Thyroid gland (tissue), 4 donors: Measurements from ENCODE around the gene STAU1. TPM values are rescaled to one million over a fixed set of nuclear protein-coding genes. Genes with fewer than 3 reads are reported as not detected.
"Not testable (repeated sequence)": the region's sequence is repeated elsewhere in the genome, so short reads cannot be mapped to it uniquely, and the experiment has no call there.

Experiments used
- DNase-seq, 2 donors: peaks; one replicate each; pipeline ENCODE4 v3.0.0-alpha.2; 2019
- H3K27ac ChIP-seq, 3 donors: fragments of 200-600 bp; sonication (generic); 1 replicate in 2 of 3; 2 replicates in 1 of 3; pipeline ENCODE4 v1.5.1; 2016 to 2019; ENCODE audit warnings: mild to moderate bottlenecking in 1 of 3, moderate library complexity in 1 of 3
- H3K27me3 ChIP-seq: fragments of 200-600 bp; sonication (generic); one replicate; pipeline ENCODE4 v1.5.1; 2019
- H3K36me3 ChIP-seq, 2 donors: fragments of 200-600 bp; sonication (generic); one replicate each; pipeline ENCODE4 v1.5.1; 2016 to 2019
- H3K4me1 ChIP-seq, 2 donors: fragments of 200-600 bp; sonication (generic); one replicate each; pipeline ENCODE4 v1.5.1; 2017 to 2019
- H3K4me3 ChIP-seq, 3 donors: fragments of 200-600 bp; sonication (generic); replicated peaks in 1 of 3; 1 replicate in 2 of 3; 2 replicates in 1 of 3; pipeline ENCODE4 v1.5.1; 2016; ENCODE audit warnings: mild to moderate bottlenecking in 1 of 3
- H3K9me3 ChIP-seq: fragments of 200-600 bp; sonication (generic); one replicate; pipeline ENCODE4 v1.5.1; 2017
- CTCF ChIP-seq, 6 experiments: fragments of 200-600 bp in 3 of 6; fragments of 450-650 bp in 3 of 6; sonication (generic) in 3 of 6; IDR thresholded peaks; one replicate each; pipeline ENCODE4 v1.5.1; 2016 to 2019; ENCODE audit warnings: antibody characterized with exemption in 6 of 6, mild to moderate bottlenecking in 2 of 6, inconsistent platforms in 1 of 6, moderate library complexity in 1 of 6
- POLR2A ChIP-seq, 2 donors: fragments of 450-650 bp; IDR thresholded peaks; one replicate each; pipeline ENCODE4 v1.6.1; 2017; ENCODE audit warnings: antibody characterized with exemption in 2 of 2, mild to moderate bottlenecking in 2 of 2, moderate library complexity in 1 of 2
- WGBS, 2 donors: methylation state at CpG; one replicate each; pipeline ENCODE4 v1.1.5; 2017; 5-methylcytosine and 5-hydroxymethylcytosine counted together
- intact Hi-C: fragments of 100-400 bp; cut with DNase I; formaldehyde crosslinking; loops from one replicate; pipeline ENCODE4 v1.15.1; 2023
- total RNA-seq, 4 donors: library from RNA; depleted of rRNA; stranded (reverse); fragments of >200 nt; gene quantifications; one replicate each; pipeline ENCODE4 v1.2.3, GENCODE V29; 2016

Gene STAU1
- total RNA-seq, 4 donors from 2014 or later = 154 to 231 (median 167) TPM

DNA sequence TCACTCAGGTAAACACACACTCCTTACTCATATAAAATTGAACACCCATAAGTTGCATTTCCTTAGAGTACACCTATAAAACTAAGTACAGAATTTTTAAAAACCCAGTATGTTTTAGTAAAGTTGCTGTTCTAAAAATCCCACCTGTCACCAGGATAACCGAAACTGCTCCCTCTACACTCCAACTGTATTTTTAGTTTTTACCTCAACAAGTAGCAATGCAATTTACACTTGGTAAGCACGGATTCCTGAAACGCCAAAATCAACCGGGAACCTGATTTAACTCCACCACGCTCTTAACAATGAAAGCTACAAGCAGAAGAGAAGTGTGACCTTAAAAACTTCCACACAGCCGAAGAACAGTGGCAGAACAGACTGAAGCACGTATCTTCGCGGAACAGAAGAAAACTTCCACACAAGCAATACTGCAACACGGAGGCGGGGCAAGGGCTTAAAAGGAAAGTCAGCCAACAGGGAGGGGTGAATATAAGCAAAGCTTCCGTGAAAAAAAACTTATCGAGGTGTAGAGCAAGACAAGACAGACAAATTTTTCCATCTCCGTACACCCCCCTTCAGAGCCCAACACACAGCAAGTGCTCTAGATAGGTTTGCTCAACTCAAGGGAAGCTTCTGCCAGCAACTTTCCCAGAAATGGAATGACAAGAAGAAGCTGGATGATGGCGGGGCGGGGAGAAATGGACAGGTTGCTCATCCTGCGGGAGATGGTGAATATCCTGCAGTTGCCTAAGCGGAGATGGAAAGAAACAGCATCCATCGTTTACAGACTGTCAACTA is 1.4 kb downstream of the STAU1 start:
- 1% methylated on average over 19 of the region's 19 CpGs for WGBS, 2 donors
- intact Hi-C loops = loop anchor here (5.0 kb wide), 2 partner anchors 54 to 91 kb away; partner anchors contain the start of gene ZNFX1
- peaks cover 40 to 43% of the 10 kb centered on the region in 2 donors for H3K4me1 ChIP-seq

DNA sequence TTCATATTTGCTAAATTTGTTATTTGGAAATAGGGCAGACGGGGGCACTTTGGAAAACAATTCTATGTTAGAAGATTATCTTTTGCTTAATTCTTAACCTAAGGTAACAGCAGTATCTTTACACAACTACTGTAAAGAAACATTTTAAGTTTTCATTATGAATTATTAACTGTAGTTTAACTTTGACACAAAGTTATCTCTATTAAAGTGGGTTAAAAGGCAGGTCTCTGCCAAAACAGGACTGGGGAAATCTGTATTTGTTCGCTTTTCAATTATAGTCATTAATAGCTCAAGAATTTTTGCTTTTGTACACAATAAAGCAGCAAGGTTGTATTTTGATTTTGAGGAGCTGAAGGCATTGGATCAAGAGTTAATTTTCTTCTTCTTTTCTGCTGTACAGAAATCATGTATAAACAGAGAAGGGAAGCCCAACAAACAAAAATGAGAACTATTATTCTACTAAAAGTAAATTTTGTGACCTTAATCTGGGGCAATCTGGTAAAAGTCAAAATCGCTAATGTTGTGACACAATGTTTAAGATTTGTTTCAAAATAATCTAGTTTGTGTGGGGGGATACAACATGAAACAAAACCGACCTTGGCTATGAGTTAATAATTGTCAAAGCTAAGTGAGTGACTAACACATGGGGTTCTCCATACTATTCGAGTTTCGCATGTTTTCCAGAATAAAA is 2.9 kb downstream of the STAU1 start:
- H3K36me3 ChIP-seq = no peaks in the 10 kb centered on the region
- no peaks in the 10 kb centered on the region for H3K9me3 ChIP-seq
- H3K27me3 ChIP-seq = no peaks in the 10 kb centered on the region
- DNase-seq = no peak
- intact Hi-C loops = loop anchor here (5.0 kb wide), 2 partner anchors 53 to 92 kb away; partner anchors contain the start of gene ZNFX1
- 83 to 85% methylated on average over 6 of the region's 6 CpGs for WGBS, 2 donors
- peaks cover 49 to 56% of the 10 kb centered on the region in 2 donors for H3K4me1 ChIP-seq
- H3K4me3 ChIP-seq = no peak overlapping the region
- H3K27ac ChIP-seq = peak overlapping the region; percentile 81 to 95 (median 88)
- TF ChIP-seq CTCF (IDR thresholded peaks at IDR 0.05) (no peak), POLR2A (IDR thresholded peaks at IDR 0.05) (no peak)

More for the DNA sequence above, 1.4 kb downstream of the STAU1 start:
- DNase-seq = peak; percentile 71 to 72
- Histone ChIP-seq H3K9me3 (no peaks in the 10 kb centered on the region), H3K4me3 (peak overlapping the region; percentile 63 to 82 (median 74)), H3K36me3 (no peaks in the 10 kb centered on the region), H3K27me3 (no peaks in the 10 kb centered on the region), H3K27ac (peak overlapping the region; percentile 81 to 95 (median 88))
- TF ChIP-seq CTCF (IDR thresholded peaks at IDR 0.05) = no peak
- peak; percentile 2 to 74 for TF ChIP-seq POLR2A (IDR thresholded peaks at IDR 0.05)

GRCh38 chr20:49184691-49185070 is 3.5 kb downstream of the STAU1 start:
- intact Hi-C loops = loop anchor here (5.0 kb wide), 2 partner anchors 52 to 93 kb away; partner anchors contain the start of gene ZNFX1
- Histone ChIP-seq H3K4me1 (peaks cover 54 to 62% of the 10 kb centered on the region in 2 donors), H3K4me3 (no peak overlapping the region), H3K9me3 (no peaks in the 10 kb centered on the region), H3K27ac (peak overlapping the region; percentile 12 to 34 (median 31)), H3K36me3 (no peaks in the 10 kb centered on the region), H3K27me3 (no peaks in the 10 kb centered on the region)
- WGBS, 2 donors = 70 to 75% methylated on average over 3 of the region's 3 CpGs
- DNase-seq = no peak
- TF ChIP-seq CTCF (IDR thresholded peaks at IDR 0.05) (no peak), POLR2A (IDR thresholded peaks at IDR 0.05) (no peak)

- DNase-seq = peak; percentile 61 to 70
- 66 to 69% methylated on average over 5 of the region's 5 CpGs for WGBS, 2 donors
- H3K4me3 ChIP-seq, H3K36me3 ChIP-seq, H3K27me3 ChIP-seq, H3K9me3 ChIP-seq, intact Hi-C loops: not testable (repeated sequence)
- peaks cover 59 to 67% of the 10 kb centered on the region in 2 donors for H3K4me1 ChIP-seq
- H3K27ac ChIP-seq = peak overlapping the region in 2 of 3 donors; percentile 12 to 31
Observed at GRCh38 chr20:49184084-49184501, 4.0 kb downstream of the STAU1 start.

DNA sequence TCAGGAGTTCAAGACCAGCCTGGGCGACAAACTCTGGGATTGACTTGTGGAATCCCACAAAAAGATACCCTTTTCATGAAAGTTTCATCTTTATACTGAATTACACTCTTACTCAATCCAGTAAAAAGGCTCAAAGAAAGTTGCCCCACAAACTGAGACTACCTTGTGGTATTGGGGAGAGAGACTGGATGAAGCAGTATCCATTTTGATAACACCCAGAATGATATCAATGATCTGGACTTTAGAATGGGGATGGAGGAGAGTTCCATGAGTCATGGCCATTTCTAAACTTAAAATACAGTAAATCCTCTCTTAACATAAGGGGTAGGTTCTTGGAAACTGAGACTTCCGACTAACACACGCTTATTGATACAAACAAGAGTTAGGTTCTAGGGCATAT is 4.7 kb downstream of the STAU1 start:
- 96 to 98% methylated on average over 3 of the region's 3 CpGs for WGBS, 2 donors
- Histone ChIP-seq H3K4me1 (peaks cover 59 to 69% of the 10 kb centered on the region in 2 donors), H3K9me3 (no peaks in the 10 kb centered on the region), H3K36me3 (peaks cover 0 to 3% of the 10 kb centered on the region in 2 donors), H3K27me3 (no peaks in the 10 kb centered on the region), H3K27ac (no peak overlapping the region), H3K4me3 (no peak overlapping the region)
- TF ChIP-seq CTCF (IDR thresholded peaks at IDR 0.05) (no peak), POLR2A (IDR thresholded peaks at IDR 0.05) (no peak)
- intact Hi-C loops = no loop called here
- no peak for DNase-seq
